Keratinocyte (primary cell): ENCODE data around the gene ZBTB44.

Experiments
- EZH2 ChIP-seq: IDR thresholded peaks from one replicate; pipeline ENCODE4 v1.6.1; 2012; ENCODE audit warnings: inconsistent platforms, mild to moderate bottlenecking, low read length, moderate library complexity
- TF ChIP-seq, protein P1 (sequence below), 3 experiments: IDR thresholded peaks in 1 of 3; conservative IDR thresholded peaks in 1 of 3; optimal IDR thresholded peaks in 1 of 3; 2 replicates in 2 of 3; 3 replicates in 1 of 3; pipeline versions ENCODE3 to v1.5.1; 2011; ENCODE audit warnings: low read length in 3 of 3, mild to moderate bottlenecking in 3 of 3, moderate library complexity in 2 of 3, control low read depth in 1 of 3, inconsistent platforms in 1 of 3; ENCODE audit not compliant: insufficient read depth in 2 of 3; ENCODE audit errors: extremely low read depth in 1 of 3

DNA sequence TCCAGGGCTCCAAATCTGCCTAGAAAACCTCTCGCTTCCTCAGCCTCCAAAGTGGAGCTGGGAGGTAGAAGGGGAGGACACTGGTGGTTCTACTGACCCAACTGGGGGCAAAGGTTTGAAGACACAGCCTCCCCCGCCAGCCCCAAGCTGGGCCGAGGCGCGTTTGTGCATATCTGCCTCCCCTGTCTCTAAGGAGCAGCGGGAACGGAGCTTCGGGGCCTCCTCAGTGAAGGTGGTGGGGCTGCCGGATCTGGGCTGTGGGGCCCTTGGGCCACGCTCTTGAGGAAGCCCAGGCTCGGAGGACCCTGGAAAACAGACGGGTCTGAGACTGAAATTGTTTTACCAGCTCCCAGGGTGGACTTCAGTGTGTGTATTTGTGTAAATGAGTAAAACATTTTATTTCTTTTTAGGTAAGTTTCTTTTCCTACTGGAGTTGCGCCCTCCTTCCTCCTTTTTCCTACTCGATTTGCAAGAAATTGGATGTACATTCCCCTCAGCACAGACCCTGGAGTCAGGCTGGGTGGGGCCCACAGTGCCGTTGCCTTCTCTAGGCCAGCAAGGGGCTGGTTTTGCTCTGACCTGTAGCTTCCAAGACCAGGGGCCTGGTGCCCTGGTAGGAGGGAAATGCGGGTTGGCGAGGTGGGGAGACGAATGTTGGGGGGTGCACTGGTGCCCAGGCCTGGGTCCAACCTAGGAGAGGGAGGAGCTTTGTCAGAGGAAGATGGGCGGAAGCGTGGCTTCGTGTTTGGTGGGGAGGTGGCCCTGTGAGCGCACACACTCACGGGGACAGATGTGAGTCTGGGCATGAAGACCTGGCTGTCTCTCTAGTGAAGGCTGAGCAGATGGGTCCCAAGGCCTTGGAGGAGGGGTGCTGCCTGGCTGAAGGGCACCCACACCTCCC lies 104.5 kb downstream of the ZBTB44 start:
- TF ChIP-seq, protein P1, sequence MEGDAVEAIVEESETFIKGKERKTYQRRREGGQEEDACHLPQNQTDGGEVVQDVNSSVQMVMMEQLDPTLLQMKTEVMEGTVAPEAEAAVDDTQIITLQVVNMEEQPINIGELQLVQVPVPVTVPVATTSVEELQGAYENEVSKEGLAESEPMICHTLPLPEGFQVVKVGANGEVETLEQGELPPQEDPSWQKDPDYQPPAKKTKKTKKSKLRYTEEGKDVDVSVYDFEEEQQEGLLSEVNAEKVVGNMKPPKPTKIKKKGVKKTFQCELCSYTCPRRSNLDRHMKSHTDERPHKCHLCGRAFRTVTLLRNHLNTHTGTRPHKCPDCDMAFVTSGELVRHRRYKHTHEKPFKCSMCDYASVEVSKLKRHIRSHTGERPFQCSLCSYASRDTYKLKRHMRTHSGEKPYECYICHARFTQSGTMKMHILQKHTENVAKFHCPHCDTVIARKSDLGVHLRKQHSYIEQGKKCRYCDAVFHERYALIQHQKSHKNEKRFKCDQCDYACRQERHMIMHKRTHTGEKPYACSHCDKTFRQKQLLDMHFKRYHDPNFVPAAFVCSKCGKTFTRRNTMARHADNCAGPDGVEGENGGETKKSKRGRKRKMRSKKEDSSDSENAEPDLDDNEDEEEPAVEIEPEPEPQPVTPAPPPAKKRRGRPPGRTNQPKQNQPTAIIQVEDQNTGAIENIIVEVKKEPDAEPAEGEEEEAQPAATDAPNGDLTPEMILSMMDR (optimal IDR thresholded peaks at IDR 0.05 in 1 of 3, IDR thresholded peaks at IDR 0.05 in 1 of 3, conservative IDR thresholded peaks at IDR 0.05 in 1 of 3; ENCODE audit: extremely low read depth in 1 of 3, insufficient read depth in 2 of 3, low read length in 3 of 3), result no peak
- TF ChIP-seq EZH2, result no peak
